ENCODE data around the gene PCBD1.

GRCh38 chr10:70915206-70915605, 26.8 kb upstream of the PCBD1 start:
- TF ChIP-seq CTCF (IDR thresholded peaks at IDR 0.05; ENCODE audit: insufficient read depth, low read depth, low read length) (no peak), EZH2 (IDR thresholded peaks at IDR 0.05; ENCODE audit: insufficient read depth, low read length) (no peak)
